Mucosa of gallbladder (tissue), 1 donor: ENCODE results near the gene TMEM26. TPM values are rescaled to one million over a fixed set of nuclear protein-coding genes. Genes with fewer than 3 reads are reported as not detected.
"Not testable (repeated sequence)": the region's sequence is repeated elsewhere in the genome, so short reads cannot be mapped to it uniquely, and the experiment has no call there.

ENCODE experiments used
- DNase-seq: peaks from one replicate; pipeline ENCODE4 v3.0.0-alpha.2; 2020; ENCODE audit warnings: low spot score
- total RNA-seq: library from RNA; stranded (reverse); gene quantifications from one replicate; pipeline ENCODE4 v1.2.1, GENCODE V29; 2021
- donor health status: DM: no; HTN: no; CAD: no.

TMEM26 gene
- total RNA-seq, 1 donor from 2014 or later = 0.55 TPM

GRCh38 chr10:61400524-61400923 is 52.7 kb downstream of the TMEM26 start:
- DNase-seq = no peak

DNA sequence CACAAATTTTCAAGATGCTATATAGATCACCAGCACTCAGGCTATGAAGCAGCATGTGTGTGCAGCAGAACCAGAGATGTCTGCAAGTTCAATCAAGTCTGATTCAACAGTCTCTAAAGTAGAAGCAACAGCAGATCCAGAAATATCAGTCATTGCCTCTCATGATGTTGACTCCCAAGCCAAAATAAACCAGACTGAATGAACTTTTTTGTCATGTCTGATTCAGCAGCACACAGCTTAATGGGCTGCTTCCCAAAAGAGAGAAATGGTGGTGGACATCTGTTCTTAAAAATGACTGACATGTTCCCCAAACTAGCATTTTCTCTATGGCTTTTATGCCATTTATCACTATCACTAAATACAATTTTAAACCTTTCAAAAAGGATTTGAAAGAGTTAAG is 53.8 kb downstream of the TMEM26 start:
- DNase-seq = no peak

DNA sequence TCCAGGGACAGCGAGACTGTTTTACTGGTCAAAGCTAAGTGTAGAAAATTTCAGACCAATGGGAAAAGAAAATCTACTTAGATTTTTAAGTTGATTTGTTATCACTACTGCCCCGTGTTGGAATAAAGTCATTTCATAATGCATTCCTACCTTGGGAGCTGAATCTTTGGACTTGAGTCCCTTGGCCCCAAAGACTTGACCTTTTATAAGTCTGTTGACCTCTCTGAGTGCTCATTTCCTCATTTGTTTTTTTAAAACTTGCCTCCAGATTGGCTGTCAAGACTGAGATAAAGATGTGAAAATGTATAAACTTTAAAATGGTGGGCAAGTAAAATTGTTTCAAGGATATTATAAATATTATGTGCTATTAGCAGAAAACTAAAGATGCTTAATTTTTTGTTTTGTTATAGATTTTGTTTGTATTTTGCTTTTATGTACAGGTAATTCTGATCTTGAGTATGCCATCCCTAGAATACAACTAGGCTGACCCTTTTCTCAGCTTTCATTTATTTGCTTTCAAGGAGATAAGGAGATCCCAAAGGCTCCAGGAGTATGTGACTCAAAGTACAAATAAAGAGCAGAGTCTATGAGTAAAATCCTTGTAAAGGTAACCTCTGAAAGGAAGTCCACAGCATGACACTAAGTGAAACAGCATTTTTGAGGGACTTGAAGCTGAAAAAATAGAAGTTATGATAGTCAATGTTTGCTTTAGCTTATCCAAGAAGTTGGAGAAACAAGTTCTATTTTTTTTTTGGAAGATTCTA is 54.6 kb downstream of the TMEM26 start:
- DNase-seq = no peak

DNA sequence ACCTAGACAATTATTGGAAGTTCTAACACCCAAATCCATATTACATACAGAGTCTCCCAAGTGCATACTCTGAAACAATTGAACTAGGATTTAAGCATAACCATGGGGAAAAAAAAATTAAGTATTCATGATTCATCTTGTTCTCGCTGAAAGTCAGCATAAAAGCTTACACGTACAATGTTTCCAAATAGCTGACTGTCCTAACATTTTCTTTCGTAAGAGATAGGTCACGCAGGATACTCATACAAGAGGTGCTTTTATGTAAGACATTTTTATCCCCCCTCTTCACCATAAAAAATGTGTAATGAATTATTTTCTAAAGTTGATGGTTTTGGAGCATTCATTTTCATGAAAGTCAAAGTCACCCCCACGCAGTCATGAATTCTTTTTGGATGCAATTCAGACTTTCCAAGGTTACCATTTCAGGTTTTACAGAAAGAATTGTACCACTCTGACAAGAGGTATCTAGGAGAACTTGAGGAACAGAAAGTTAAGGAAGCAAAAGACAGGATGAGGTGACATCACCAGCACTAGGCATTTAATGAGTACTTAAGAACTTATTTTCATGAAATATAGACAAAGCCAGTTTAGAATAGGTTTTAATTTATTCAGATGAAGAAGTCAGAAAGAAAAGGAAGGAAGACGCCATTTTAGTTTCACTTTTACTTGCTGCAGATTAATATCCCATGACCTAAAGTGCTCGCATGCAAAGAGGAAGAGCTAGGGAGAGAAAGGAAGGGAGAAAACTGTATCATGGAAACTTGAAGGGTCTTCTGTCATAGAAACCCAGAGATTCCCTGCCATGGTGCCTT is 55.8 kb downstream of the TMEM26 start:
- no peak for DNase-seq

GRCh38 chr10:61391281-61391680 is 61.9 kb downstream of the TMEM26 start:
- DNase-seq = no peak

DNA sequence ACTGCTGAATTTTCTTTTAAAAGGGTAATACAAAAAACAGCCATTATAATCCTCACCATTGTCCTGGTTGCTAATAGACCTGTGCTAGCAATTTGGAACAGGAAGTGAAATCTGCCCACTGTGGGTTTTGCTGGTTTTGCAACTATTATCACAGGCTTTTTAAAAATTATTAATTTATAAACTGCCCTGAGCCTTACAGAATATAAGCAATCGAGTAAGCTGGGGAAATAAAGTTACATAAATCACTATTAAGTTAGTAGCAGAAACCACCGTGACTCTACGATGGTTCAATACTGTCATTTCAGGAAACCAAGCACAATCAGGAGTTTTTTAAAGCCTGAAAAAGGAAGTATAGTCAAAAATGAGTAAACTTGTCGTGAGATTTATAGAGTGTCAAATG is 62.3 kb downstream of the TMEM26 start:
- no peak for DNase-seq

DNA sequence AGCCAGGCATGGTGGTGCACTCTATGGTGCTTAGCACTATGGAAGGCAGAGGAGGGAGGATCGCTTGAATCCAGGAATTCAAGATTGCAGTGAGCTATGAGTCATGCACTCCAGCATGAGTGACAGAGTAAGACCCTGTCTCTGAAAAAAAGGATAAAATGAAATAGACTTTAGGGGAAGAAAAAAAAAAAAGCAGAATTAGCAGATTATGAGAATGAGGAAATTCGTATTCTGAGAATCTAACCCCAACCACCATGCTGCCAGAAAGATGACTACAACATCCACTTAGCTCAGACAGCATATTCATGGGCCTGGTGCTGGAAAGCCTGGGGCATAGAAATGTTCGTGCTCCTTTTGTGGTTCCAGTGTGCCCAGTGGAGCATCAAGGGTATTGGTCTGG is 63.3 kb downstream of the TMEM26 start:
- no peak for DNase-seq

GRCh38 chr10:61388986-61389385 is 64.2 kb downstream of the TMEM26 start:
- not testable (repeated sequence) for DNase-seq

DNA sequence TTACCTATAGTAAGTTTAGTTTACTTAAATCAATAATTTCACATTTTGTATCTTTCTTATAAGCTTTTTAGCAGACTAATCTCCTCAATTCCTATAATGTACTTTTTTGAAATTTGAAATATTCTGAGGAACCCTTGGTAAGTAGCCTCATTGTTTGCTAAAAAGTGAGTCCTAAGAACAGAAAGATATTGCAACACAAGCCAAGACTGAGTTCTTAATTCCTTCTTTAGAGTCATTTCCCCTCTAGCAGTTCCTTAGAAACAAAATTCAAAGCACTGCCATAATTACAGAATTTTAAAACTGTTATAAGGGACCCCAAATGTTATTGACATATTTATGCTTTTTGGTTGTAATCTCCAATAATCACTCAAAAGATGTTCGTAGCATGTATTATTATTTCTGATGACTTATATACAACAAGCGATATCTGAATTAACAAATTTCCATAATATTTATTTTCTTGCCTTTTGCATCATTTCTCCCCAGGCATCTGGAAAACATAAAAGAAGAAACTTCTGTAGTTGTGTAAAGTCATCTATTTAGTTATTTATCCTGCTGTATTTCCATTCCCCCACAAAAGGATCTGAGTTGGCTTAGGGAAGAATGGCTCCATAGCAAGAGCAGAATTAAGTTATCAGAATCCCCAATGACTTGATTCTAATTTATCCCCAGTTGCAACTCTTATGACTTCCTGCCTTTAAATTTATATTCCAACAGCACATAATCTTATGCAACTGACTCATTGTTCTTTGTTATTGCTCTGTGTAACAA is 67.8 kb downstream of the TMEM26 start:
- DNase-seq = no peak

- DNase-seq = not testable (repeated sequence)
Measured at GRCh38 chr10:61381153-61381552, 72.0 kb downstream of the TMEM26 start.

- DNase-seq = no peak
Measured at GRCh38 chr10:61378865-61379264, 74.3 kb downstream of the TMEM26 start.

DNA sequence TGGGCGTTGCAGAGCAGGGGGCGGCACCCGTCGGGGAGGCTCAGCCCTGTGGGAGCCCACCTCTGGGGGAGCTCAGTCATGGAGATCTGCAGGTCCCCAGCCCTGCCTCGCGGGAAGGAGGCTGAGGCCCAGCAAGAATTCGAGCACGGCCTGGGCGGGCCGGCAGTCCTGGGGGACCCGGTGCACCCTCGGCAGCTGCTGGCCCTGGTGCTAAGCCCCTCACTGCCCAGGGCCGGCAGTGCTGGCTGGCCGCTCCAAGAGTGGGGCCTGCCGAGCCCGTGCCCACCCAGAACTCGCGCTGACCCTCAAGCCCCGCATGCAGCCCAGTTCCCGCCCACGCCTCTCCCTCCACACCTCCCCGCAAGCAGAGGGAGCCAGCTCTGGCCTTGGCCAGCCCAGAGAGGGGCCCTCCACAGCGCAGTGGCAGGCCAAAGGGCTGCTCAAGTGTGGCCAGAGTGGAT is 76.2 kb downstream of the TMEM26 start:
- DNase-seq = no peak

DNA sequence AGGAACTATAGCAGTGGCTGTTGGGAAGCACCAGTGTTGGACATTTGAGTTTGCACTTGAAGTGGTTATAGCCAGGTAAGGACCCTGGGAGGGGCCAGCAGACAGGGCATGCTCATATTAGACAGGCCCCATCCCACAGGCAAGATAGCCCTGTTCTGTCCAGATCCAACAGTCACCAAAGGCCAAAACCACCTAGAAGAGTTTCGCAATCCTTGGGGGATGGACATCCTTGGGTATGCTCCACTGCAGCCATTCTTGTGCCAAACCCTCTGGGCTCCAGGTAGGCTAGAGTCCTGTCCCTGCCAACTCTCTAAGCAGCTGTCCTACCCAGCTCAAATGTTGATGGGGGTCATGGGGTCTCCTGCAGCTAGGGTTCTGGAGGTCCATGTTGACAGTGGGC is 76.8 kb downstream of the TMEM26 start:
- no peak for DNase-seq

- DNase-seq = no peak
Measured at GRCh38 chr10:61366365-61366764, 86.8 kb downstream of the TMEM26 start.

GRCh38 chr10:61364619-61365018 is 88.6 kb downstream of the TMEM26 start:
- DNase-seq = no peak

DNA sequence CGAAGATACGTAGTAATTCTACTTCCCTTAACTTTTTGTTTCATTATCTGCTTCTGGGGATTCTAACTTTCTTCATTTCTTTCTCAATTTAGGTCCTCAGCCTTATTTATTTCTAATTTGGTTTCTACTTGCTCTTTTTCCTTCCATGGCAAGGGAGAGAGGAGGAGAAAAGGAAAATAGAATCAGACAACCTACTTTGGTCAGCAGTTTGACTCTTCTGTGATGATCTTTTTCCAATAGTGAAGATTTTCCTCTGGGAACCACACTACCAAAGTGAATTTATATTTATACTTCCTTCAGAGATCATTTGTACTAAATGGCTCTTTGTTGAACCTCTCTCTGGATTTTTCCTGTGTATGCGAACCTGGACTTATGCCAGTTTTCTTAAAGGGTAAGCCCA is 90.2 kb downstream of the TMEM26 start:
- DNase-seq = no peak

- no peak for DNase-seq
Measured at GRCh38 chr10:61359452-61359851, 93.7 kb downstream of the TMEM26 start.

DNA sequence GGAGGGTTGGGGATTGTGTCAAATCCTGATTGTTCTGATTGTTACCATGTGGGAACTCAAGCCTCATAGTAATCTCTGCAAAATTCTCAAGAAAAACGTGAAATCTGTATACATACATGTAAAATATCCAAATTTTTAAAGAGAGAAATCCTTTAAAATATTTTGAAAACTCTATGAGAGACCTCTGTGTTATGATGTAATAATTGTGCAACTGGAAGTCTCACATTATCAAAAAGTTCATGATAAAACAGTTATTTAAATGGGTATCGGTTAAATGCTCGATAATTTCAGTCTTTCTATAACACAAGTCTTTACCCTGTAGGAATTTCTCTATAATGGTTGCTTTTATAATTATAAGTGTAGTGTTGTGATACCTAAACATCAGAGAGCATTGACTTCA is 95.5 kb downstream of the TMEM26 start:
- no peak for DNase-seq
